Nephron (organoid): ENCODE data around the gene OR1F1.
A peak's percentile ranks its signal among the peaks of the same experiment; 100 is the strongest.
"Not testable (repeated sequence)": the region's sequence is repeated elsewhere in the genome, so short reads cannot be mapped to it uniquely, and the experiment has no call there.

Experiments used
- H3K27ac Mint-ChIP-seq, 3 experiments: 2 replicates each; pipeline ENCODE4 v1.8.0; 2020; ENCODE audit warnings: mixed read lengths in 3 of 3, mild to moderate bottlenecking in 2 of 3, moderate library complexity in 1 of 3
- H3K27me3 Mint-ChIP-seq: 2 replicates; pipeline ENCODE4 v1.8.0; 2021; ENCODE audit warnings: low read depth, mild to moderate bottlenecking, moderate library complexity, mixed read lengths
- H3K36me3 Mint-ChIP-seq: 2 replicates; pipeline ENCODE4 v1.8.0; 2020; ENCODE audit warnings: low read depth, mixed read lengths
- H3K4me1 Mint-ChIP-seq: 2 replicates; pipeline ENCODE4 v1.8.0; 2020; ENCODE audit warnings: mixed read lengths
- H3K4me3 Mint-ChIP-seq, 3 experiments: 2 replicates each; pipeline ENCODE4 v1.8.0; 2020; ENCODE audit warnings: mild to moderate bottlenecking in 3 of 3, mixed read lengths in 3 of 3, moderate library complexity in 2 of 3
- H3K9me3 Mint-ChIP-seq: 2 replicates; pipeline ENCODE4 v1.8.0; 2020; ENCODE audit warnings: mixed read lengths
- TF ChIP-seq, protein P1 (sequence below), 3 experiments: fragments of 200-600 bp; sonication (generic); IDR thresholded peaks; one replicate each; pipeline ENCODE4 v1.5.0; 2021; ENCODE audit warnings: antibody characterized with exemption in 3 of 3; ENCODE audit not compliant: unreplicated experiment in 3 of 3

The OR1F1 gene

DNA sequence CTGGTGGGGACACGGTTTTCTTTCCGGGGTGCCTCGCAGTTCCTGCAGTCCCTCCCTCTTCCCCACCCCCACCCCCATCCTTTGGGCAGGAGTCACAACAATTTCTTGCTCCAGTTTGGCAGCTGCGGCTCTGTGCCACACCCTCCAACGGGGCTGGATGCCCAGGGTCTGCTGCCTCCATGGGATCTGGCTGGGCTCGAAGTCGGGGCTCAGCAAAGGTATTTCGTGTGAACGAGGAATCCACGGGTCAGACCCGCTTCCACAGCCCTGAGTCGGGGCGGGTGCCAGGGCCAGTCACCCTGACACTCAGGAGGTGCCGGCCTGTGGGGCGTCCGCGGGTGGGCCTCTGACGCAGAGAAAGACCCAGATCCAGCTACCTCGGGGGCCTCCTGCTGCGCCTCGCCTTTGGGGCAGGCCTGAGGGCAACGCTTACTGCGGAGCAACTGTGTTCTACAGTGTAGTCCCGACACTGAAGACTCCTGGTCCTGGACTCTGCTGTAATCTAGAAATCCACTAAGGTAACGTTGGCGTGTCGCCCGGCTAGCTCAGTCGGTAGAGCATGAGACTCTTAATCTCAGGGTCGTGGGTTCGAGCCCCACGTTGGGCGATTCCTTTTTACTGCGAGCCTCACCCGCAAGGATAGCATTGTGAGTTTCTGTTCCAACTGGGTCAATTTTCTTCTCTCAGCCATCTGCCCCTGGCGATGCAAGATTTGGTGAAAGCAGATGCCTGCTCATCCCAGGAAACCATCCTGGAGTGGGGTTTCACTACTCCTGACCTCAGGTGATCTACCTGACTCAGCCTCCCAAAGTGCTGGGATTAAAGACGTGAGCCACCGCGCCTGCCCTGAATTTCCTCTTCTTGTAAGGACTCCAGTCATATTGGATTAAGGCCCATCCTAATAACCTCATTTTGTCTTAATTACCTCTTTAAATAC is 12.6 kb upstream of the OR1F1 start:
- Mint-ChIP-seq H3K27me3 (peaks cover 98% of the 10 kb centered on the region), H3K36me3 (no peaks in the 10 kb centered on the region), H3K4me3 (peak overlapping the region in 2 of 3 experiments; percentile 9 to 40), H3K4me1 (peaks cover 9% of the 10 kb centered on the region), H3K9me3 (peaks cover 12% of the 10 kb centered on the region), H3K27ac (no peak overlapping the region)
- TF ChIP-seq, protein P1, sequence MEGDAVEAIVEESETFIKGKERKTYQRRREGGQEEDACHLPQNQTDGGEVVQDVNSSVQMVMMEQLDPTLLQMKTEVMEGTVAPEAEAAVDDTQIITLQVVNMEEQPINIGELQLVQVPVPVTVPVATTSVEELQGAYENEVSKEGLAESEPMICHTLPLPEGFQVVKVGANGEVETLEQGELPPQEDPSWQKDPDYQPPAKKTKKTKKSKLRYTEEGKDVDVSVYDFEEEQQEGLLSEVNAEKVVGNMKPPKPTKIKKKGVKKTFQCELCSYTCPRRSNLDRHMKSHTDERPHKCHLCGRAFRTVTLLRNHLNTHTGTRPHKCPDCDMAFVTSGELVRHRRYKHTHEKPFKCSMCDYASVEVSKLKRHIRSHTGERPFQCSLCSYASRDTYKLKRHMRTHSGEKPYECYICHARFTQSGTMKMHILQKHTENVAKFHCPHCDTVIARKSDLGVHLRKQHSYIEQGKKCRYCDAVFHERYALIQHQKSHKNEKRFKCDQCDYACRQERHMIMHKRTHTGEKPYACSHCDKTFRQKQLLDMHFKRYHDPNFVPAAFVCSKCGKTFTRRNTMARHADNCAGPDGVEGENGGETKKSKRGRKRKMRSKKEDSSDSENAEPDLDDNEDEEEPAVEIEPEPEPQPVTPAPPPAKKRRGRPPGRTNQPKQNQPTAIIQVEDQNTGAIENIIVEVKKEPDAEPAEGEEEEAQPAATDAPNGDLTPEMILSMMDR (IDR thresholded peaks at IDR 0.05; ENCODE audit: unreplicated experiment in 3 of 3): no peak

DNA sequence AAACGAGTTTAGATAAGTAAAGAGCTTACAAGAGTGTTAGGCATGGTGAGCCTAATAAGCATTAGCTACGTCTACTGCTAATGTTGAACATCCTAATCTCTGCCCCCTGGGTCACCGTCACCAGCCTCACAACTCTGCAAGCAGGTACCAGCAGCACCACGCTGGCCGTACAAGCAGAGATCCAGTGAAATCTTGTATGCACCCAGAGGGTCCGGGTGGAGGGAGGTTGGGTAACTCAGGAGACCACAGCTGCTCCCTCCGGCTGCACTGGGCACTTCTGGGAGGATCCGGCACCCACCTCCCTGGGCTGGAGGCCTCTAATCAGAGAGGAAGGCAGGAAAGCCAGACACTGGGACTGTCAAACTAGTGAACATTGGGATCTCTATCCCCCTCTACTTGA is 8.4 kb upstream of the OR1F1 start:
- Mint-ChIP-seq H3K4me1 (peaks cover 15% of the 10 kb centered on the region), H3K27me3 (peaks cover 100% of the 10 kb centered on the region), H3K27ac (no peak overlapping the region), H3K9me3 (peaks cover 7% of the 10 kb centered on the region), H3K36me3 (no peaks in the 10 kb centered on the region), H3K4me3 (no peak overlapping the region)
- TF ChIP-seq, protein P1 (IDR thresholded peaks at IDR 0.05; ENCODE audit: unreplicated experiment in 3 of 3): no peak

DNA sequence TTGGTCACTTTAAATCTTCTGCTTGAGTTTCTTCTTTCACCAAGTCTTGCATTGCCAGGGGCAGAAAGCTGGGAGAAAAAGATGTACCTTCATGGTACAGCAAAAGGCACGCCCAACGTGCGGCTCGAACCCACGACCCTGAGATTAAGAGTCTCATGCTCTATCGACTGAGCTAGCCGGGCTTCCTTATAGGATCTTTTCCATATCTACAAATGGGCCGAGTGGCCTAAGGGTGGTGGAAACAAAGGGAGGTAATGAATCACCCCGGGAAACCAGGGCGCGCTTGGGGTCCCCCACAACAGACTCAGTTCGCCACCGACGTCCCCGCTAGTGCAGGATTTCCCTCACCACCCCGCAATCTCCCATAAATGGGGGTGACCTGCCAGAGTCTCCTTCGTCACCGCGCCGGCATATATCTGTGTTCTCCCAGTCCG is 7.5 kb upstream of the OR1F1 start:
- Mint-ChIP-seq H3K4me1 (peaks cover 15% of the 10 kb centered on the region), H3K27ac (no peak overlapping the region), H3K36me3 (no peaks in the 10 kb centered on the region), H3K4me3 (no peak overlapping the region), H3K9me3 (peaks cover 7% of the 10 kb centered on the region), H3K27me3 (peaks cover 97% of the 10 kb centered on the region)
- TF ChIP-seq, protein P1 (IDR thresholded peaks at IDR 0.05; ENCODE audit: unreplicated experiment in 3 of 3): no peak

DNA sequence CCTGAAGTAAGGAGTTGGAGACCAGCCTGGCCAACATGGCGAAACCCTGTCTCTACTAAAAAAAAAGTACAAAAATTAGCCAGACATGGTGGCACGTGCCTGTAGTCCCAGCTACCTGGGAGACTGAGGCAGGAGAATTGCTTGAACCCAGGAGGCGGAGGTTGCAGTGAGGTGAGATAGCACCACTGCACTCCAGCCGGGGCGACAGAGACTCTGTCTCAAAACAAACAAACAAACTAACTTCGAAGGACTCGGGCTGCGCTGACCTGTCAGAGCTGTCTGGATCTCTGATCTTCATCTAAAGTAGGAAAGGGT is 5.8 kb upstream of the OR1F1 start:
- not testable (repeated sequence) for H3K9me3 Mint-ChIP-seq, H3K36me3 Mint-ChIP-seq, H3K27ac Mint-ChIP-seq
- Mint-ChIP-seq H3K4me1 (peaks cover 15% of the 10 kb centered on the region), H3K27me3 (peaks cover 97% of the 10 kb centered on the region), H3K4me3 (peak overlapping the region; percentile 81 to 85 (median 82))

DNA sequence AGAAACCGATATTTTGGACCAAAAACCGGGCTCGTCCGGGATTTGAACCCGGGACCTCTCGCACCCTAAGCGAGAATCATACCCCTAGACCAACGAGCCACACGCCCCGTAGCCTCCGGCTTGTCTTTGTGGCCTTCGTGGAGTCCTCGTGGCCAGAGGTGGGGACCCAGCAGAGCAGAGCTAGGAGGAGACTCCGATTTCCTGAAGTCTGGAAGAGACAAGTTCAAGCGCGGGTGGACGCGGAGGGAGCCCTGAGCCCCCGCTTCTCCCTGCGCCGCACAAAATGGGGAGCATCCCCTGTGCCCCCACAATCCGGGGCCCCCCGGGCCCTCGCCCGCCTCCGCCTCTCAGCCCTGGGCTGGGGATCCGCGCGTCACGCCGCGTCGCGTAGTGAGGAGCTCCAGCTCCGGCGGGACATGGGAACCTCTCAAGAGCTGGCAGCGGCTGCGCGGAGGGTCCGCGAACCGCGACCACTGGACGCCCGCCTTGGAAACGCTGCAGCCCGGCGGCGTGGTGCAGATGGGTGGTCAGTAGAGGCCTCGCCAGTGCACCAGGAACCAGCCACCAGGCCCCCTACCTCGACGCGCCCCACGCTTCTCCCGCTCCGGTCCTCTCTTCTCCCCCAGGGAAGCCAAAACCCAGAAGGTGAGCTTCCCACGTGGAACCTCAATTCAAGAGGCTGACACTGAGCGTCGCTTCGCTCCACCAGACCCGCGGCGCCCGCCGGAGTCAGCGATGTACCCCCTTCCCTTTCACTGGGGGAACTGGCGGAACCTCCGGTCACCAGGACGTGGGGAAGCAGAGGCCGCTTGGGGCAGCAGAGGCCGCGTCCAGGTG is 5.2 kb upstream of the OR1F1 start:
- no peak overlapping the region for H3K27ac Mint-ChIP-seq
- peaks cover 5% of the 10 kb centered on the region for H3K9me3 Mint-ChIP-seq
- TF ChIP-seq, protein P1 (IDR thresholded peaks at IDR 0.05; ENCODE audit: unreplicated experiment in 3 of 3): no peak
- peak overlapping the region; percentile 81 to 85 (median 82) for H3K4me3 Mint-ChIP-seq
- H3K27me3 Mint-ChIP-seq: peaks cover 97% of the 10 kb centered on the region
- no peaks in the 10 kb centered on the region for H3K36me3 Mint-ChIP-seq
- peaks cover 18% of the 10 kb centered on the region for H3K4me1 Mint-ChIP-seq

DNA sequence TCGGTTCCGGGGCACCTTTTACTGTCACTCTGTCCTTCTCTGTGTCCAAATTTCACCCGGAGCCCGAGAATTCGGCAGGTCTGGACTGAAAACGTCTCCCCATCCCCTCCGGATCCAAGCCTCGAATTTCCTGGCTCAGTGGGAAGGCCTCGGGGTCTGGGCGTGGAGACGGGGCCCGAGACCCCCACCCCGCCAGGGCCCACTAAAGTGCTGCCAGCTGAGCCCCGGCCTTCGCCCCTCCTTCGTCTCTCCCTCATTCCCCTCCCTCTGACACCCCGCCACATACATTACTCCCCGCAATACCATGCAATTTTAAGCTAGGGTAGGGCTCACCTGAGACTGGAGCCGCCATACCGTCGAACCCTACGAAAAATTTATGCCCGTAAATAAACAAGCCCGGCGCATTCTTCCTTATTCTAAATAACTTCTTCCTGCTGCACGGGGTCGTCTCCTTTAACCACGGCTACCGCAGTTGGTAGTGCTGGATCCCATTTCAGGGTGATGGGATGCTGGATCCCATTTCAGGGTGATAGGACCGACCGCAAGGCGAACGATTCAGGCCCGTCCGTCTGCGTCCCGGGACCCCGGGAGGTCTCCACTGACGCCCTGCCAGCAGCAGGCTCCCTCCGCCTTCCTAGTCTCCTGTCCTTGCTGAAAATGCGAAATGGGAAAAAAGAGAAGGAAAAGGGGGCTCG is 4.4 kb upstream of the OR1F1 start:
- Mint-ChIP-seq H3K36me3 (no peaks in the 10 kb centered on the region), H3K27me3 (peaks cover 97% of the 10 kb centered on the region), H3K27ac (no peak overlapping the region), H3K9me3 (peaks cover 5% of the 10 kb centered on the region), H3K4me1 (peaks cover 24% of the 10 kb centered on the region), H3K4me3 (peak overlapping the region; percentile 77 to 84 (median 81))
- TF ChIP-seq, protein P1 (IDR thresholded peaks at IDR 0.05; ENCODE audit: unreplicated experiment in 3 of 3): no peak
